ENCODE results near the gene SLF2. TPM values are rescaled to one million over a fixed set of nuclear protein-coding genes. Genes with fewer than 3 reads are reported as not detected.
A peak's percentile ranks its signal among the peaks of the same experiment; 100 is the strongest.
"Not testable (repeated sequence)": the region's sequence is repeated elsewhere in the genome, so short reads cannot be mapped to it uniquely, and the experiment has no call there.

Gene SLF2
- total and polyA plus RNA-seq, 8 donors, result 9.5 to 16.8 (median 11.8) TPM

- ATAC-seq, result no peak
- no peak for TF ChIP-seq CTCF (IDR thresholded peaks at IDR 0.05)
- intact Hi-C loops (cut with DNase I), result no loop called here
- 66 to 71% methylated on average over 13 of the region's 13 CpGs for WGBS, 2 donors
- FAIRE-seq, result no peak
- peak overlapping the region in 3 of 4 donors; percentile 40 to 81 (median 50) for H3K27ac ChIP-seq
- peaks cover 13 to 17% (median 16%) of the 10 kb centered on the region in 3 donors for H3K4me1 ChIP-seq
- H3K9me3 ChIP-seq, result no peaks in the 10 kb centered on the region
- no peak overlapping the region for H3K4me3 ChIP-seq
- H3K36me3 ChIP-seq, result no peaks in the 10 kb centered on the region
- peak in 2 of 6 donors; percentile 12 to 35 for DNase-seq
- no peaks in the 10 kb centered on the region for H3K27me3 ChIP-seq
These were observed 59.5 kb downstream of the SLF2 start for GRCh38 chr10:100972115-100972903.

DNA sequence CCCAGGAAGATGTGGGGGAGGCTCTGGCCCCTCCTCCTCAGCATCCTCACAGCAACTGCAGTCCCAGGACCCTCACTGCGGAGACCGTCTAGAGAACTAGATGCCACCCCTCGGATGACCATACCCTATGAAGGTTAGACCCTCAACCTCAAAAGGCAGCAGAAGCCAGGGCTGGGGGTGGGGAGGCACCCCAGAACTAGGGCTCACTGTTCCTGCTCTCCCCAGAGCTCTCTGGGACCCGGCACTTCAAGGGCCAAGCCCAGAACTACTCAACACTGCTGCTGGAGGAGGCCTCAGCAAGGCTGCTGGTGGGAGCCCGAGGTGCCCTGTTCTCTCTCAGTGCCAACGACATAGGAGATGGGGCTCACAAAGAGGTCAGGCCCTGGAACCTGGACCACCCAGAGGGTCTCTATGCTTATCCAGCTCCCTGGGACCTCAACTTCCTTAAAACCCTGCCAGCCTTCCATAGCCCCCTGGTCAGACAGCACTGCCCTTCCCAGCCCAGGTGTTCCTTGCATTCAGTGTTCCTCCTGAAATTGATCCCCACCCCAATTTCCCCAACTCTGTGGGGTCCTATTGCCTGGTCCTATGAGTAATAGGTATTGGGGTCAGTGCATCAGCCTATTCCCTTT lies 60.3 kb downstream of the SLF2 start:
- Histone ChIP-seq H3K4me1 (peaks cover 13 to 17% (median 16%) of the 10 kb centered on the region in 3 donors), H3K36me3 (no peaks in the 10 kb centered on the region), H3K27me3 (no peaks in the 10 kb centered on the region), H3K4me3 (no peak overlapping the region), H3K9me3 (no peaks in the 10 kb centered on the region), H3K27ac (no peak overlapping the region)
- ATAC-seq (no peak), FAIRE-seq (no peak), DNase-seq (peak in 3 of 6 donors; percentile 13 to 38 (median 32))
- no peak for TF ChIP-seq CTCF (IDR thresholded peaks at IDR 0.05)
- intact Hi-C loops (cut with DNase I), result no loop called here
- 86 to 93% methylated on average over 6 of the region's 6 CpGs for WGBS, 2 donors

DNA sequence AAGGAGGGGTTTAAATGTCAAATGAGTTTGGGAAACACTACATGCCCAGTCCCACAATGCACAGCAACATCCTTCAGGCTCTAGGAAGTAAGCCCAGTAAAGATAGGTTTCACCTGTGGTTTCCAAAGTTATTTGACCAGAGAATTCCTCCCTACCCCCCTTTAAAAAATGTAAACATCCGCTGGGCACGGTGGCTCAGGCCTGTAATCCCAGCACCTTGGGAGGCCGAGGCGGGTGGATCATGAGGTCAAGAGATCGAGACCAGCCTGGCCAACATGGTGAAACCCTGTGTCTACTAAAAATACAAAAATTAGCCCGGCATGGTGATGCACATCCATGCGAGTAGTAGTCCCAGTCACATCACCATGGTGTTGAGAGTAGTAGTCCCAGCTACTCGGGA lies 62.6 kb downstream of the SLF2 start:
- H3K27ac ChIP-seq; FAIRE-seq; H3K27me3 ChIP-seq; intact Hi-C loops (cut with DNase I); H3K9me3 ChIP-seq; H3K4me3 ChIP-seq; ATAC-seq: not testable (repeated sequence)
- peaks cover 0 to 19% (median 3%) of the 10 kb centered on the region in 3 donors for H3K36me3 ChIP-seq
- H3K4me1 ChIP-seq, result peaks cover 9 to 16% (median 13%) of the 10 kb centered on the region in 3 donors
- DNase-seq, result peak in 2 of 6 donors; percentile 5 to 10
- WGBS, 2 donors, result 81 to 83% methylated on average over 8 of the region's 8 CpGs

DNA sequence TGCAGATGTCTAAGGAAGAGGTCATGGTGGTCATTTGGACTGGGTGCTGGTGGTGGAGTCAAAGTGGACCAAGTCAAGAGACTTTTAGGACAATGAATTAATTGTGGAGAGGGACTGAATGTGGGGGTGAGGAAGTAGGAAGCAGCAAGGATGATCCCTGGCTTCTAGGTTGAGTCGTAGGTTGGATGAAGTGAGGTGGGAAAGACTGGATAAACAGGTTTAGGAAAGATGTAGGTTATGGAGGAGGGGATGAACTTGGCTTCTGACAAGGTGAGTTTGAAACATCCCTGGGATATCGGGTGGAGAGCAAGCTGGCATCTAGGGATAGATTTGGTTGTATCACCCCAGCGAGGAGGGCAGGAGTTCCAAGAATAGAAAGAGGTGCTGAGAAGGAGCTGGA lies 64.1 kb downstream of the SLF2 start:
- peaks cover 0 to 19% (median 6%) of the 10 kb centered on the region in 3 donors for H3K36me3 ChIP-seq
- intact Hi-C loops (cut with DNase I), result no loop called here
- TF ChIP-seq CTCF (IDR thresholded peaks at IDR 0.05), result no peak

DNA sequence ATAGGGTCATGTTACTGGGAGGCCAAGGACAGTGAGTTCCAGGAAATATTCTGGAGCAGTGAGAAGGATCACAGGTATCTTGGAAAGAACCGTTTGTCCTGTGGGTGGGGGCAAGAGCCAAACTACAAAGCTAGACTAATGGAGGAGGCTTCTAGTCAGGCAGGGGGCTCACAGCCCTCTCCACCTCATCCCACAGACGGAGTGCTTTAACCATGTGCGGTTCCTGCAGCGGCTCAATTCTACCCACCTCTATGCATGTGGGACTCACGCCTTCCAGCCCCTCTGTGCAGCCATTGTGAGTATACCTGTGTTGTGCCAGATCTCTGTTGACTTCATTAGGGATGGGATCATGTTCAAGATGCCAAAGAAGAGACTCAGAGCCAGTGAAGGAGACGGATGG lies 64.7 kb downstream of the SLF2 start:
- 75 to 77% methylated on average over 6 of the region's 6 CpGs for WGBS, 2 donors
- ATAC-seq, result no peak
- no peak for FAIRE-seq
- H3K4me1 ChIP-seq, result no peaks in the 10 kb centered on the region
- H3K36me3 ChIP-seq, result peaks cover 0 to 19% (median 6%) of the 10 kb centered on the region in 3 donors
- H3K27ac ChIP-seq, result no peak overlapping the region
- H3K9me3 ChIP-seq, result no peaks in the 10 kb centered on the region
- TF ChIP-seq CTCF (IDR thresholded peaks at IDR 0.05), result no peak
- H3K4me3 ChIP-seq, result no peak overlapping the region
- peak in 1 of 6 donors; percentile 7 for DNase-seq
- intact Hi-C loops (cut with DNase I), result no loop called here
- no peaks in the 10 kb centered on the region for H3K27me3 ChIP-seq

More for the DNA sequence above, 64.1 kb downstream of the SLF2 start:
- no peak overlapping the region for H3K27ac ChIP-seq
- H3K9me3 ChIP-seq, result no peaks in the 10 kb centered on the region
- FAIRE-seq (no peak), ATAC-seq (no peak), DNase-seq (no peak)
- 65 to 73% methylated on average over 3 of the region's 3 CpGs for WGBS, 2 donors
- H3K4me1 ChIP-seq, result peaks cover 0 to 2% (median 0%) of the 10 kb centered on the region in 3 donors
- no peak overlapping the region for H3K4me3 ChIP-seq
- no peaks in the 10 kb centered on the region for H3K27me3 ChIP-seq

Data from pancreas (tissue), 10 donors.